HCT116 (cell line): Measurements from ENCODE around the gene PLD1. TPM values are rescaled to one million over a fixed set of nuclear protein-coding genes. Genes with fewer than 3 reads are reported as not detected.

Experiments
- ATAC-seq: fragments of 200-7000 bp; cut with Tn5 transposase; 2 replicates; pipeline ENCODE4 v1.9.1; 2020; ENCODE audit warnings: mild to moderate bottlenecking, moderate library complexity
- BruUV-seq: library from RNA; stranded (reverse); fragments of 400-500 nt; replicated peaks from 2 replicates; lab custom pipeline; 2021; lab: Mats Ljungman, UMichigan
- CTCF ChIA-PET: fragments of 300-600 bp; sonication (Branson Sonifier 250); formaldehyde crosslinking; loops from one replicate; lab custom pipeline; 2021; ENCODE audit warnings: antibody characterized with exemption; lab: Charles Lee
- POLR2A ChIA-PET: fragments of 300-600, 350-600 bp; sonication (Branson Sonifier 250); formaldehyde crosslinking; loops from one replicate; lab custom pipeline; 2021; ENCODE audit warnings: antibody characterized with exemption; lab: Charles Lee
- RAD21 ChIA-PET, 2 experiments: fragments of 300-600 bp; sonication (Branson Sonifier 250); formaldehyde crosslinking; loops; one replicate each; lab custom pipeline; 2023; ENCODE audit warnings: low total read pairs in 2 of 2; ENCODE audit not compliant: uncharacterized antibody in 2 of 2, unreplicated experiment in 2 of 2, low non-redundant PET in 1 of 2; lab: Charles Lee
- DNase-seq: peaks from one replicate; pipeline ENCODE4 v3.0.0-alpha.2; 2010; ENCODE audit warnings: low read depth, low spot score
- H2AFZ ChIP-seq: fragments of 200-600 bp; shearing (Covaris generic), sonication (generic); 2 replicates; pipeline ENCODE4 v1.6.1; 2017; ENCODE audit warnings: low read depth, mixed run types, mixed read lengths, antibody characterized with exemption, low read length; ENCODE audit not compliant: poor library complexity, severe bottlenecking
- H3K27ac ChIP-seq: 2 replicates; pipeline ENCODE4 v1.5.1; 2012; ENCODE audit warnings: low read depth, low read length
- H3K27me3 ChIP-seq: fragments of 200-600 bp; sonication (generic); 2 replicates; pipeline ENCODE4 v1.6.1; 2016; ENCODE audit warnings: mixed run types, low read length, mixed read lengths; ENCODE audit not compliant: insufficient read depth
- H3K36me3 ChIP-seq, 2 experiments: fragments of 200-500 bp in 1 of 2; fragments of 200-600 bp in 1 of 2; sonication (Bioruptor generic) in 1 of 2; sonication (generic) in 1 of 2; 2 replicates each; pipeline versions ENCODE4 v1.5.1 to v1.6.1; 2014 to 2016; ENCODE audit warnings: low read length in 2 of 2, inconsistent platforms in 1 of 2, mixed read lengths in 1 of 2, mixed run types in 1 of 2; ENCODE audit not compliant: insufficient read depth in 2 of 2, control insufficient read depth in 1 of 2
- H3K4me1 ChIP-seq, 2 experiments: fragments of 200-600 bp in 1 of 2; sonication (generic) in 1 of 2; 2 replicates each; pipeline versions ENCODE4 v1.5.1 to v1.6.1; 2012 to 2017; ENCODE audit warnings: low read length in 2 of 2, inconsistent platforms in 1 of 2, mild to moderate bottlenecking in 1 of 2, mixed read lengths in 1 of 2, mixed run types in 1 of 2, moderate library complexity in 1 of 2; ENCODE audit not compliant: insufficient read depth in 2 of 2, control insufficient read depth in 1 of 2
- H3K4me2 ChIP-seq: fragments of 200-600 bp; sonication (generic); 2 replicates; pipeline ENCODE4 v1.6.1; 2017; ENCODE audit warnings: mixed run types, low read length, mixed read lengths
- H3K4me3 ChIP-seq, 2 experiments: fragments of 200-600 bp in 1 of 2; sonication (generic) in 1 of 2; replicated peaks in 1 of 2; 2 replicates each; pipeline ENCODE4 v1.5.1; 2011 to 2016; ENCODE audit warnings: low read length in 2 of 2, control low read depth in 1 of 2, low read depth in 1 of 2, mild to moderate bottlenecking in 1 of 2, mixed read lengths in 1 of 2, mixed run types in 1 of 2
- H3K79me2 ChIP-seq: fragments of 200-600 bp; sonication (generic); 2 replicates; pipeline ENCODE4 v1.6.1; 2017; ENCODE audit warnings: mild to moderate bottlenecking, mixed run types, low read length, moderate library complexity, mixed read lengths; ENCODE audit not compliant: insufficient read depth
- H3K9ac ChIP-seq: fragments of 200-600 bp; sonication (generic); 2 replicates; pipeline ENCODE4 v1.6.1; 2016; ENCODE audit warnings: low read length, mixed read lengths
- H3K9me2 ChIP-seq: fragments of 200-600 bp; sonication (generic), shearing (Covaris generic); 2 replicates; pipeline ENCODE4 v1.6.1; 2017; ENCODE audit warnings: mixed run types, mild to moderate bottlenecking, moderate library complexity; ENCODE audit not compliant: insufficient read depth
- H3K9me3 ChIP-seq, 2 experiments: fragments of 200-500 bp in 1 of 2; fragments of 200-600 bp in 1 of 2; sonication (Bioruptor generic) in 1 of 2; sonication (generic) in 1 of 2; 2 replicates each; pipeline ENCODE4 v1.6.1; 2014 to 2017; ENCODE audit warnings: low read length in 2 of 2, mixed read lengths in 2 of 2, inconsistent platforms in 1 of 2, low read depth in 1 of 2, mild to moderate bottlenecking in 1 of 2, mixed run types in 1 of 2, moderate library complexity in 1 of 2; ENCODE audit not compliant: control insufficient read depth in 1 of 2, insufficient read depth in 1 of 2
- H4K20me1 ChIP-seq: fragments of 200-600 bp; sonication (generic), shearing (Covaris generic); 2 replicates; pipeline ENCODE4 v1.6.1; 2017; ENCODE audit warnings: mixed run types, mild to moderate bottlenecking, moderate library complexity; ENCODE audit not compliant: insufficient read depth
- CEBPB ChIP-seq: IDR thresholded peaks from 2 replicates; pipeline ENCODE4 v1.6.1; 2012; ENCODE audit warnings: low read depth
- EGR1 ChIP-seq: IDR thresholded peaks from 2 replicates; pipeline ENCODE4 v1.6.1; 2012; ENCODE audit warnings: low read depth
- EZH2 ChIP-seq: fragments of 200-600 bp; sonication (generic); IDR thresholded peaks from 2 replicates; pipeline ENCODE4 v1.6.1; 2017; ENCODE audit warnings: antibody characterized with exemption, mixed run types
- EZH2phosphoT487 ChIP-seq: fragments of 200-600 bp; IDR thresholded peaks from 2 replicates; pipeline ENCODE4 v1.6.1; 2018; ENCODE audit warnings: antibody characterized with exemption, borderline replicate concordance
- FOSL1 ChIP-seq: IDR thresholded peaks from 2 replicates; pipeline ENCODE4 v1.6.1; 2012; ENCODE audit warnings: low read depth
- JUND ChIP-seq: IDR thresholded peaks from 2 replicates; pipeline ENCODE4 v1.6.1; 2012
- POLR2A ChIP-seq: IDR thresholded peaks from 2 replicates; pipeline ENCODE4 v1.7.0; 2011; ENCODE audit warnings: borderline replicate concordance; ENCODE audit not compliant: insufficient read depth, insufficient read length; ENCODE audit errors: extremely low read depth
- POLR2AphosphoS5 ChIP-seq: IDR thresholded peaks from 2 replicates; pipeline ENCODE4 v1.6.1; 2011; ENCODE audit warnings: mild to moderate bottlenecking, low read depth, low read length, moderate library complexity
- RAD21 ChIP-seq: IDR thresholded peaks from 2 replicates; pipeline ENCODE4 v1.6.1; 2012; ENCODE audit warnings: low read depth, mild to moderate bottlenecking
- SIN3A ChIP-seq: IDR thresholded peaks from 2 replicates; pipeline ENCODE4 v1.6.1; 2012; ENCODE audit warnings: low read depth
- SP1 ChIP-seq: IDR thresholded peaks from 2 replicates; pipeline ENCODE4 v1.6.1; 2012; ENCODE audit warnings: low read depth
- YY1 ChIP-seq: IDR thresholded peaks from 2 replicates; pipeline ENCODE4 v1.6.1; 2011; ENCODE audit warnings: low read length, low read depth, moderate library complexity, mild to moderate bottlenecking; ENCODE audit not compliant: insufficient replicate concordance; ENCODE audit errors: extremely low read depth
- ZFX ChIP-seq: fragments of 450-650 bp; IDR thresholded peaks from 2 replicates; pipeline ENCODE4 v1.6.1; 2017
- ZNF274 ChIP-seq: fragments of 200-500 bp; sonication (Bioruptor generic); IDR thresholded peaks from 2 replicates; pipeline ENCODE4 v1.6.1; 2014; ENCODE audit warnings: mild to moderate bottlenecking, low read depth, low read length, inconsistent platforms
- intact Hi-C: fragments of 100-400 bp; cut with micrococcal nuclease; formaldehyde crosslinking; loops from 2 replicates; pipeline ENCODE4 v1.10.0; 2022
- total RNA-seq: library from RNA; stranded (reverse); gene quantifications from one replicate; pipeline ENCODE4 v1.2.1, GENCODE V29; 2021; ENCODE audit not compliant: unreplicated experiment
- TF ChIP-seq, protein P1 (sequence below), 3 experiments: fragments of 200-600 bp in 1 of 3; sonication (generic) in 1 of 3; IDR thresholded peaks in 2 of 3; conservative IDR thresholded peaks in 1 of 3; 2 replicates each; pipeline ENCODE4 v1.5.1; 2012 to 2017; ENCODE audit warnings: low read depth in 2 of 3, low read length in 2 of 3, antibody characterized with exemption in 1 of 3, borderline replicate concordance in 1 of 3, control low read depth in 1 of 3, mild to moderate bottlenecking in 1 of 3, mixed read lengths in 1 of 3, mixed run types in 1 of 3, moderate library complexity in 1 of 3; ENCODE audit not compliant: insufficient read depth in 1 of 3
- TF ChIP-seq, protein P2 (sequence below): IDR thresholded peaks from 2 replicates; pipeline ENCODE4 v1.6.1; 2011; ENCODE audit warnings: mild to moderate bottlenecking, low read length, moderate library complexity; ENCODE audit not compliant: insufficient replicate concordance; ENCODE audit errors: extremely low read depth
- TF ChIP-seq, protein P3 (sequence below): IDR thresholded peaks from 2 replicates; pipeline ENCODE4 v1.6.1; 2012; ENCODE audit warnings: low read depth
- TF ChIP-seq, protein P4 (sequence below): IDR thresholded peaks from 2 replicates; pipeline ENCODE4 v1.6.1; 2012

The PLD1 gene
- total RNA-seq, 1 experiment from 2014 or later, result 8.4 TPM

DNA sequence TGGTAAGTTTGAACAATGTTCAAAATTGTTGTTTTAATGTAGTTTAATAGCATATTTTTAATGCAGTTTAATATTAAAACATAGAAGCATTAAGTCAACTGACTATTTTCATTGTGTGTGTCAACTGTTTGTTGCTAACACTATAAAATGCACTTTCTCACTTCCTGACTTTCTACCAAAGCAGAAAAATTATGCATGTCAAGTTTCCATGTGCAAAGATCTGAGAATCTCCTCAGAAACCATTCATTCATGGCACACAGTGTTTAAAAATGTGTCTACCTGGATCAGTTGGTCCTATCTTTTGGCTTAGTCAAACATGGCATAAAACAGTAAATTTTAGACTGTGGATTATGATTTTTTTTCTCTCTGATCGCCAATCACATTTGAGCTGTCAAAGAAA, 156.0 kb downstream of the PLD1 start:
- no peaks in the 10 kb centered on the region for H3K27me3 ChIP-seq
- H3K9ac ChIP-seq, result no peak overlapping the region
- ChIA-PET RAD21 (no interaction called here), POLR2A (no interaction called here), CTCF (interaction anchor here (2.3 kb wide), 1 partner anchor 176 kb away, joined by 6 read pairs; no protein-coding TSS in a partner anchor)
- no peak overlapping the region for H3K27ac ChIP-seq
- no TSS peak for BruUV-seq
- no peak overlapping the region for H3K4me3 ChIP-seq
- no peak overlapping the region for H2AFZ ChIP-seq
- no peak overlapping the region for H3K4me2 ChIP-seq
- H3K9me3 ChIP-seq, result no peaks in the 10 kb centered on the region
- DNase-seq (no peak), ATAC-seq (no peak)
- H3K9me2 ChIP-seq, result no peaks in the 10 kb centered on the region
- TF ChIP-seq SIN3A, result no peak
- TF ChIP-seq POLR2A, result no peak
- TF ChIP-seq, protein P1, sequence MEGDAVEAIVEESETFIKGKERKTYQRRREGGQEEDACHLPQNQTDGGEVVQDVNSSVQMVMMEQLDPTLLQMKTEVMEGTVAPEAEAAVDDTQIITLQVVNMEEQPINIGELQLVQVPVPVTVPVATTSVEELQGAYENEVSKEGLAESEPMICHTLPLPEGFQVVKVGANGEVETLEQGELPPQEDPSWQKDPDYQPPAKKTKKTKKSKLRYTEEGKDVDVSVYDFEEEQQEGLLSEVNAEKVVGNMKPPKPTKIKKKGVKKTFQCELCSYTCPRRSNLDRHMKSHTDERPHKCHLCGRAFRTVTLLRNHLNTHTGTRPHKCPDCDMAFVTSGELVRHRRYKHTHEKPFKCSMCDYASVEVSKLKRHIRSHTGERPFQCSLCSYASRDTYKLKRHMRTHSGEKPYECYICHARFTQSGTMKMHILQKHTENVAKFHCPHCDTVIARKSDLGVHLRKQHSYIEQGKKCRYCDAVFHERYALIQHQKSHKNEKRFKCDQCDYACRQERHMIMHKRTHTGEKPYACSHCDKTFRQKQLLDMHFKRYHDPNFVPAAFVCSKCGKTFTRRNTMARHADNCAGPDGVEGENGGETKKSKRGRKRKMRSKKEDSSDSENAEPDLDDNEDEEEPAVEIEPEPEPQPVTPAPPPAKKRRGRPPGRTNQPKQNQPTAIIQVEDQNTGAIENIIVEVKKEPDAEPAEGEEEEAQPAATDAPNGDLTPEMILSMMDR (IDR thresholded peaks at IDR 0.05 in 2 of 3, conservative IDR thresholded peaks at IDR 0.05 in 1 of 3; ENCODE audit: borderline replicate concordance in 1 of 3, insufficient read depth in 1 of 3, low read depth in 2 of 3, low read length in 2 of 3), result no peak
- no peak for TF ChIP-seq RAD21
- no peak for TF ChIP-seq FOSL1
- TF ChIP-seq CEBPB, result no peak
- no peak for TF ChIP-seq YY1
- TF ChIP-seq ZNF274, result no peak
- no peak for TF ChIP-seq POLR2AphosphoS5
- TF ChIP-seq, protein P2, sequence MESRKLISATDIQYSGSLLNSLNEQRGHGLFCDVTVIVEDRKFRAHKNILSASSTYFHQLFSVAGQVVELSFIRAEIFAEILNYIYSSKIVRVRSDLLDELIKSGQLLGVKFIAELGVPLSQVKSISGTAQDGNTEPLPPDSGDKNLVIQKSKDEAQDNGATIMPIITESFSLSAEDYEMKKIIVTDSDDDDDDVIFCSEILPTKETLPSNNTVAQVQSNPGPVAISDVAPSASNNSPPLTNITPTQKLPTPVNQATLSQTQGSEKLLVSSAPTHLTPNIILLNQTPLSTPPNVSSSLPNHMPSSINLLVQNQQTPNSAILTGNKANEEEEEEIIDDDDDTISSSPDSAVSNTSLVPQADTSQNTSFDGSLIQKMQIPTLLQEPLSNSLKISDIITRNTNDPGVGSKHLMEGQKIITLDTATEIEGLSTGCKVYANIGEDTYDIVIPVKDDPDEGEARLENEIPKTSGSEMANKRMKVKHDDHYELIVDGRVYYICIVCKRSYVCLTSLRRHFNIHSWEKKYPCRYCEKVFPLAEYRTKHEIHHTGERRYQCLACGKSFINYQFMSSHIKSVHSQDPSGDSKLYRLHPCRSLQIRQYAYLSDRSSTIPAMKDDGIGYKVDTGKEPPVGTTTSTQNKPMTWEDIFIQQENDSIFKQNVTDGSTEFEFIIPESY, result no peak
- TF ChIP-seq, protein P3, sequence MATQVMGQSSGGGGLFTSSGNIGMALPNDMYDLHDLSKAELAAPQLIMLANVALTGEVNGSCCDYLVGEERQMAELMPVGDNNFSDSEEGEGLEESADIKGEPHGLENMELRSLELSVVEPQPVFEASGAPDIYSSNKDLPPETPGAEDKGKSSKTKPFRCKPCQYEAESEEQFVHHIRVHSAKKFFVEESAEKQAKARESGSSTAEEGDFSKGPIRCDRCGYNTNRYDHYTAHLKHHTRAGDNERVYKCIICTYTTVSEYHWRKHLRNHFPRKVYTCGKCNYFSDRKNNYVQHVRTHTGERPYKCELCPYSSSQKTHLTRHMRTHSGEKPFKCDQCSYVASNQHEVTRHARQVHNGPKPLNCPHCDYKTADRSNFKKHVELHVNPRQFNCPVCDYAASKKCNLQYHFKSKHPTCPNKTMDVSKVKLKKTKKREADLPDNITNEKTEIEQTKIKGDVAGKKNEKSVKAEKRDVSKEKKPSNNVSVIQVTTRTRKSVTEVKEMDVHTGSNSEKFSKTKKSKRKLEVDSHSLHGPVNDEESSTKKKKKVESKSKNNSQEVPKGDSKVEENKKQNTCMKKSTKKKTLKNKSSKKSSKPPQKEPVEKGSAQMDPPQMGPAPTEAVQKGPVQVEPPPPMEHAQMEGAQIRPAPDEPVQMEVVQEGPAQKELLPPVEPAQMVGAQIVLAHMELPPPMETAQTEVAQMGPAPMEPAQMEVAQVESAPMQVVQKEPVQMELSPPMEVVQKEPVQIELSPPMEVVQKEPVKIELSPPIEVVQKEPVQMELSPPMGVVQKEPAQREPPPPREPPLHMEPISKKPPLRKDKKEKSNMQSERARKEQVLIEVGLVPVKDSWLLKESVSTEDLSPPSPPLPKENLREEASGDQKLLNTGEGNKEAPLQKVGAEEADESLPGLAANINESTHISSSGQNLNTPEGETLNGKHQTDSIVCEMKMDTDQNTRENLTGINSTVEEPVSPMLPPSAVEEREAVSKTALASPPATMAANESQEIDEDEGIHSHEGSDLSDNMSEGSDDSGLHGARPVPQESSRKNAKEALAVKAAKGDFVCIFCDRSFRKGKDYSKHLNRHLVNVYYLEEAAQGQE, result no peak
- TF ChIP-seq EZH2phosphoT487, result no peak
- no peak for TF ChIP-seq SP1
- TF ChIP-seq, protein P4, sequence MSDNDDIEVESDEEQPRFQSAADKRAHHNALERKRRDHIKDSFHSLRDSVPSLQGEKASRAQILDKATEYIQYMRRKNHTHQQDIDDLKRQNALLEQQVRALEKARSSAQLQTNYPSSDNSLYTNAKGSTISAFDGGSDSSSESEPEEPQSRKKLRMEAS, result no peak
- no peak for TF ChIP-seq JUND
- TF ChIP-seq EGR1, result no peak
- TF ChIP-seq ZFX, result no peak
- no peak for TF ChIP-seq EZH2
- no peaks in the 10 kb centered on the region for H3K79me2 ChIP-seq
- intact Hi-C loops, result no loop called here
- no peaks in the 10 kb centered on the region for H3K4me1 ChIP-seq
- H4K20me1 ChIP-seq, result no peaks in the 10 kb centered on the region
- H3K36me3 ChIP-seq, result no peaks in the 10 kb centered on the region
